Pancreas (tissue), 10 donors: ENCODE measurements around the gene LRSAM1. TPM values are rescaled to one million over a fixed set of nuclear protein-coding genes. Genes with fewer than 3 reads are reported as not detected.
A peak's percentile ranks its signal among the peaks of the same experiment; 100 is the strongest.

Source experiments
- ATAC-seq, 4 donors: fragments of 200-7000 bp; cut with Tn5 transposase; one replicate each; pipeline versions ENCODE4 v1.8.0 to v1.9.1; 2020; ENCODE audit warnings: mild to moderate bottlenecking in 4 of 4, moderate library complexity in 4 of 4
- DNase-seq, 6 donors: peaks; one replicate each; pipeline ENCODE4 v3.0.0-alpha.2; 2020
- FAIRE-seq: peaks from 2 replicates; lab custom pipeline; 2012; peaks lifted over from hg19 to GRCh38; lab: Jason Lieb, UNC
- H3K27ac ChIP-seq, 4 donors: fragments of 200-600 bp; sonication (generic); 1 replicate in 3 of 4; 2 replicates in 1 of 4; pipeline versions ENCODE4 v1.5.0 to v1.8.0; 2020
- H3K27me3 ChIP-seq, 4 donors: fragments of 200-600 bp; one replicate each; pipeline ENCODE4 v1.8.0; 2021
- H3K36me3 ChIP-seq, 3 donors: fragments of 200-600 bp; sonication (generic) in 1 of 3; one replicate each; pipeline versions ENCODE4 v1.5.0 to v1.8.0; 2020 to 2021
- H3K4me1 ChIP-seq, 3 donors: fragments of 200-600 bp; one replicate each; pipeline ENCODE4 v1.8.0; 2021
- H3K4me3 ChIP-seq, 4 donors: fragments of 200-600 bp; sonication (generic) in 2 of 4; one replicate each; pipeline versions ENCODE4 v1.5.0 to v1.8.0; 2020 to 2021
- H3K9me3 ChIP-seq, 4 donors: fragments of 200-600 bp; one replicate each; pipeline ENCODE4 v1.8.0; 2021
- CTCF ChIP-seq, 4 donors: fragments of 200-600 bp; sonication (generic) in 3 of 4; IDR thresholded peaks; one replicate each; pipeline versions ENCODE4 v1.5.0 to v1.8.0; 2021; ENCODE audit warnings: antibody characterized with exemption in 4 of 4
- WGBS, 2 donors: extraction: QIAGEN DNeasy Blood & Tissue Kit; methylation state at CpG; one replicate each; pipeline ENCODE4 v1.1.7; 2013; 5-methylcytosine and 5-hydroxymethylcytosine counted together
- intact Hi-C, 3 donors: fragments of 100-400 bp; cut with DNase I; formaldehyde crosslinking; loops; one replicate each; pipeline versions ENCODE4 v1.11.1 to v1.14.2; 2022
- polyA plus RNA-seq, 2 donors: library from polyadenylated mRNA; stranded (reverse); fragments of 200-250 nt; gene quantifications; one replicate each; pipeline ENCODE4 v1.2.3, GENCODE V29; 2013
- total RNA-seq, 6 donors: library from RNA; stranded (reverse); fragmentation: NEBNext Ultra II Directional in 4 of 6; extraction: Animal tissue kit (Norgen Biotek cat#: 25700) in 4 of 6; gene quantifications; one replicate each; pipeline versions ENCODE4 v1.2.1 to v1.2.4, GENCODE V29; 2021 to 2023
- donor health status: healthy with polysubstance abuse.
- donor health status: DM: no; HTN: no; CAD: no; lungs with moderate emphysema.
- donor health status: DM: no; HTN: no; CAD: no.
- donor health status: control.
- donor health status: control.
- donor health status: Bipolar disorder and iron deficiency.
- donor health status: DM: yes; HTN: yes; CAD: no.
- donor health status: DM: no; HTN: no; CAD: no.
- donor health status: DM: no; HTN: no; CAD: no.
- donor health status: DM: yes; HTN: yes; CAD: no.

Gene LRSAM1
- total and polyA plus RNA-seq, 8 donors: 4.3 to 24.9 (median 7.7) TPM

- intact Hi-C loops: no loop called here
- Histone ChIP-seq H3K9me3 (no peaks in the 10 kb centered on the region), H3K27ac (no peak overlapping the region), H3K4me3 (no peak overlapping the region), H3K36me3 (peaks cover 0 to 8% (median 0%) of the 10 kb centered on the region in 3 donors), H3K27me3 (no peaks in the 10 kb centered on the region), H3K4me1 (no peaks in the 10 kb centered on the region)
- WGBS, 2 donors: 93 to 96% methylated on average over 20 of the region's 20 CpGs
- no peak for ATAC-seq
- FAIRE-seq: no peak
- peak in 1 of 6 donors; percentile 50 for DNase-seq
- no peak for TF ChIP-seq CTCF (IDR thresholded peaks at IDR 0.05)
These were observed 45.8 kb upstream of the LRSAM1 start for GRCh38 chr9:127405344-127406125.

- 86 to 87% methylated on average over 13 of the region's 13 CpGs for WGBS, 2 donors
- H3K9me3 ChIP-seq: no peaks in the 10 kb centered on the region
- ATAC-seq (no peak), FAIRE-seq (no peak), DNase-seq (no peak)
- no peaks in the 10 kb centered on the region for H3K27me3 ChIP-seq
- H3K4me1 ChIP-seq: no peaks in the 10 kb centered on the region
- H3K4me3 ChIP-seq: no peak overlapping the region
- no peak for TF ChIP-seq CTCF (IDR thresholded peaks at IDR 0.05)
- intact Hi-C loops: no loop called here
- no peak overlapping the region for H3K27ac ChIP-seq
- H3K36me3 ChIP-seq: peaks cover 0 to 8% (median 0%) of the 10 kb centered on the region in 3 donors
These were observed 44.4 kb upstream of the LRSAM1 start for GRCh38 chr9:127406799-127407491.

- no peak for DNase-seq
- ATAC-seq: no peak
- no peak overlapping the region for H3K27ac ChIP-seq
- H3K36me3 ChIP-seq: peaks cover 0 to 8% (median 0%) of the 10 kb centered on the region in 3 donors
- no peaks in the 10 kb centered on the region for H3K27me3 ChIP-seq
- no peaks in the 10 kb centered on the region for H3K9me3 ChIP-seq
- no peak for TF ChIP-seq CTCF (IDR thresholded peaks at IDR 0.05)
- intact Hi-C loops: no loop called here
- WGBS, 2 donors: 48 to 60% methylated on average over 6 of the region's 6 CpGs
- no peak for FAIRE-seq
- H3K4me1 ChIP-seq: no peaks in the 10 kb centered on the region
- no peak overlapping the region for H3K4me3 ChIP-seq
These were observed 43.8 kb upstream of the LRSAM1 start for GRCh38 chr9:127407492-127407843.

GRCh38 chr9:127411122-127411521 is 40.2 kb upstream of the LRSAM1 start:
- no peaks in the 10 kb centered on the region for H3K27me3 ChIP-seq
- no peak for TF ChIP-seq CTCF (IDR thresholded peaks at IDR 0.05)

GRCh38 chr9:127415141-127415540 is 36.2 kb upstream of the LRSAM1 start:
- DNase-seq (no peak), FAIRE-seq (no peak), ATAC-seq (no peak)
- Histone ChIP-seq H3K27me3 (no peaks in the 10 kb centered on the region), H3K27ac (no peak overlapping the region), H3K36me3 (no peaks in the 10 kb centered on the region), H3K4me3 (no peak overlapping the region), H3K9me3 (no peaks in the 10 kb centered on the region), H3K4me1 (no peaks in the 10 kb centered on the region)
- intact Hi-C loops: no loop called here
- 93 to 98% methylated on average over 4 of the region's 4 CpGs for WGBS, 2 donors
- TF ChIP-seq CTCF (IDR thresholded peaks at IDR 0.05): no peak

More at GRCh38 chr9:127411122-127411521, 40.2 kb upstream of the LRSAM1 start:
- Histone ChIP-seq H3K9me3 (no peaks in the 10 kb centered on the region), H3K4me1 (no peaks in the 10 kb centered on the region), H3K27ac (no peak overlapping the region), H3K4me3 (no peak overlapping the region), H3K36me3 (no peaks in the 10 kb centered on the region)
- no peak for FAIRE-seq
- WGBS, 2 donors: 86 to 91% methylated on average over 4 of the region's 4 CpGs
- peak in 2 of 4 donors; percentile 49 to 57 for ATAC-seq
- intact Hi-C loops: no loop called here
- DNase-seq: no peak
